ENCODE results near the gene EXD3. TPM values are rescaled to one million over a fixed set of nuclear protein-coding genes. Genes with fewer than 3 reads are reported as not detected.
"Not testable (repeated sequence)": the region's sequence is repeated elsewhere in the genome, so short reads cannot be mapped to it uniquely, and the experiment has no call there.

The EXD3 gene
- total RNA-seq, 1 donor: 28.3 TPM

DNA sequence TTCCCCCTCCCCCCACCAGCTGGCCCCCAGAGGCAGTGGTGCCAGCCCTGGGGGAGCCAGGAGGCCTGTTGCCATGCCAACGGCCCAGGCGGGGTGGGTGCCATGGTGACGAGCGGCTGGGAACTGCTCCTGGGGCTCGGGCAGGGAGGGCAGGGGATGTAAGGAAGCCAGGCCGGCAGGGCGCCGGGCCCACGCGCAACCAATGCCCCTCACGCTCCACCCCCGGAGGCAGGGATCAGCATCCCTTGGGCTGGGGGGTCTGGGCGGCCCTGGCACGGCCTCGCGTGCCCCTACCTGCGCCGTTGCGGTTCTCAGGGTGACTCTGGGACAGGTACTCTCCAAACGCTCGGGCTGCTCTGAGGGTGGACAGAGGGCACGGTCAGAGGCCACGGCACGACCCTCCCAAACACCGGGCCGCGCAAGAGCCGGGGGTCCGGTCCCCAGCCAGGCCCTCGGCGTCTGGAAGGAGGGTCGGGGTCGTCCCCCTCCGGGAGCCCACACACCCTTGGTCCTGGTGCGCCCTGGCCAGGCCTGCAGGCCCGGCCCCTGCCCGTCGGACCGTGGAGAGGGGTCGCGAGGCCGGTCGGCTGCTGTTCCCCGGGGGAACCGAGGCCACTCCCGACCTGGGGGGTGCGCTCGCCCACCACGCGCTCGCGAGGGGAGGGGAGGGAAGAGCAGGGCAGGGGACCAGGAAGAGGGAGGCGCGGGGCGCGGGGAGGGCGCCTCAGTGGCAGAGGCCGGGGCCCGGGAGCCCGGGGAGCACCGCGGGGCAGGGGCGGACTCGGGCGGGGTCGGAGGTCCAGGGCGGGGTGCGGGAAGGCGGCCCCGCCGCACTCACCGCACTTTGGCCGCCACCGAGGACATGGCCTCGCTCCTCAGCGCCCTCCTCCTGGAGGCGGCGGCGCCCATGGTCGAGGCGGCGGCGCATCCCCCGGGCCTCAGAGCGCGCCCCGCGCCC is 35.5 kb upstream of the EXD3 start:
- peak in 1 of 3 donors; percentile 38 for DNase-seq (ENCODE audit: low read depth in 2 of 3, low spot score in 2 of 3)

DNA sequence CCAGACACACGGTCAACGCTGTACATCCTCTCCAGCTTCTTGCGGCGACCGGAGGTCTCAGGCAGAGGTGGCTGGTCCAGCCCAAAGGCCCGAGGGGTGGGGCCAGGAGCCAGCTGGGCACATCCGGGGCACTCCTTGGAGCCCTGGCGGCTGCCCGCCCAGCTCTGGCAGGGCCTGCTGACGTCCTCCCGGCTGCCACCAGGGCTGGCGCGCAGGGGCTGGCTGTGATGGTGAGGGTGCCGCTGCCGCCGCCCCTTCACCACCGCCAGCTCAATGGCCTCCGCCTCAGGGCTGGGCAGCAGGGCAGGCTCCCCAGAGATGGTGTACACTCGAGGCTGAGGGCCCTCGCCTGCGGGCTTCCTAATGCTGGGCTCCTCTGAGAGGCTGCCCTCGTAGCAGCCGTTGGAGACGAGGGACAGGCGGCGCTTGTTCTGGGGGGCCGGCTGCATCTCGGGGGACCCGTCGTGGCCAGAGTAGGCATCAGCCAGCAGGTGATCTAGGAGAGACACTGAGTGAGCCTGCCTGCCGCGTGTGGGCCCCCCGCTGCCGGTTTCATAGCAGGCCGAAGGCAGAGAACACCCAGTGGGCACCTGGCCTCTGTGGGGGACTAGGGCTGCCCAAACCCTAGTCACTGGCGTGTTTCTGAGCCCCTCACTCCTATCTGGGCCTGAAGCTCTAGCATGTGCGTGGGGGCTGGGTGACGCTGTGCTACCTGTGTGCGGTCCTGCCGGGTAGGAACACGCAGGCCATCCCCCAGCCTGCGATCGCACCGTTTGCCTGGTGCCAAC is 34.6 kb upstream of the EXD3 start:
- no peak for DNase-seq (ENCODE audit: low read depth in 2 of 3, low spot score in 2 of 3)

DNA sequence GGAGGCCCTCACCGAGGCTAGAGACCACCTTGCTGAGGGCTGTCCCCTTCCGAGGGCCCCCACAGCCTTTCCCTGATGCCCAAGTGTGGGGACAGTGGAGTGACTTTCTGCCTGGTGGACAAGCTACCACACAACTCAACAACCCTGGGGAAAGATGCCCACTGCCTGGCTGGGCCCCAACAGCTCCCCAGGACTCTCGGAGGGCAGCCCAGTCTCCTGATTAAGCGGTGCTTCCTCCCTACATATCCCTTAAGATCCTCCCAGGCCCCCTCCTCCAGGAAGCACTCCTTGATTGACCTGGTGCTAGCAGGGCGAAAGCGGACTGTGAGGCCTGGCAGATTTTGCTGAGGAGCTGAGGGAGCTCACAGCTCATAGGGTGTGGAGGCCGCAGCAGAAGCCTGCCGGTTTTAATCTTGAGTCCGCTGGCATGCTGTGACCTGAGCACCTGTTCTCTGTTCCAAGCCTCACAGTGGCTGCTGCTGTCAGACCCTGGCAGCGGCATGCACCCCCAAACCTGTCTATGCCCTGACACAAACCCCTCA is 34.0 kb upstream of the EXD3 start:
- no peak for DNase-seq (ENCODE audit: low read depth in 2 of 3, low spot score in 2 of 3)

DNA sequence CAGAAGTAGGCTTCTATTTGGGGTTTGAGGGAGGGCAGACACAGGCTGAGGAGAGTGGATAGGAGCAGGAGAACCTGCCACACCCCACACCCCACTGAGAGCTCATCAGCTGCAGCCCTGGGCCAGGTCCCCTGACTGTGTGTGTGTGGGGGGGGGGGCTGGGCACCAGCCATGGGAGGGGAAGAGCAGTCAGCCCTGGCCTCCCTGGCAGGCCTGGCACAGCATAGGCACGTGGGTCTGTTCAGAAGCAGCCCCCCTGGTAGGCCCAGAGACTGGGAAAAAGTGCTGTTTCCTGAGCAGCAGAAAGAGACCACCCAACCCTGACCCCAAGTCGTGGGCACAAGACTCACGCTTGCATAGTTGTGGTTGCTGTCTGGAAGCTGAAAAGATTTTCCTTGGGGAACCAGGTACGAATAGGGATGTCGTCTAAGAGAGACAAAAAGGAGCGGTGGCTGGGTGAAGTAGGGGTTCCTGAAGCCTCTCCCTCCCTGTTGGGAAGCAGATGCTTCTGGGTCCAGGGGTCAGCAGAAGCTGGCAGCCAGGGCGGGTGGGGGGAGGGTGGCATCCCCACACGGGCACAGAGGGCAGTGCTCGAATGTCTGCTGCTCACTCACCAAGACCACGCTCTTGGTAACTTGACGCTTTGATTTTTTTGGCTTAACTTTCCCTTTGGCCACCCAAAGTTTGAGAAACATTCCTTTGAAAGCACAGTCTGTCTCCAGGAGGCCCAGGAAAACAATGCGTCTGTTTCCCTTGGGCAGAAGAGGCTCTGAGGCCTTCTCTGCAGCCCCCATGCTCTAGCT is 33.3 kb upstream of the EXD3 start:
- DNase-seq (ENCODE audit: low read depth in 2 of 3, low spot score in 2 of 3): no peak

DNA sequence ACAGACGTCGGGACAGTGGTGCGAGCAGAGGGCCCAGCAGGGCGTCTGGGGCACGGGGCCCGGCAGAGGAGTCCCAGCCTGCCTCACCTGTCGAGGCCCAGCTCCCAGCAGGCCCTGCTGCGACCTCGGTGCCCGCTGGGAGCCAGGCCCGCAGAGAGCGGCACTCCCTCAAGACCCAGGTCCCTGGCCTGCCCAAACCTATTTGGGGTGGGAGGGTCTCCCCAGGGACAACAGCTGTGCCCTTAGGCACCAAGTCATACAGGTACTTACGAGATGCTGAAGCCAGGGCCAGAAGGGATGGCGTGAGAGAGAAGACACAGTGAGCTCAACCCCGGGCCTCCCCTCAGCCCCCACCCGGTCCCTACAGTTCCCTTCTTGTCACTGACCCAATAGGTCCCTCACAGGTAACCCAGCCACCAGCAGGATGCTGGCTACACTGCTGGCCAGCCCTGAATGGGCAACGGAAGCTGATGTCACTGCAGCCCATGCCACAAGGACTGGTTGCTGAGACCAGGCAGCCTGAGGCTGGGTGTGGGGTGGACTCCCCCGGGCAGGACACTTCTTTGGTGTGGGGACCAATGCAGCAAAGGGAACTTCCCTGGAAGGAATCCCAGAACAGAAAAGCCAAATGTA is 32.5 kb upstream of the EXD3 start:
- DNase-seq (ENCODE audit: low read depth in 2 of 3, low spot score in 2 of 3): no peak

DNA sequence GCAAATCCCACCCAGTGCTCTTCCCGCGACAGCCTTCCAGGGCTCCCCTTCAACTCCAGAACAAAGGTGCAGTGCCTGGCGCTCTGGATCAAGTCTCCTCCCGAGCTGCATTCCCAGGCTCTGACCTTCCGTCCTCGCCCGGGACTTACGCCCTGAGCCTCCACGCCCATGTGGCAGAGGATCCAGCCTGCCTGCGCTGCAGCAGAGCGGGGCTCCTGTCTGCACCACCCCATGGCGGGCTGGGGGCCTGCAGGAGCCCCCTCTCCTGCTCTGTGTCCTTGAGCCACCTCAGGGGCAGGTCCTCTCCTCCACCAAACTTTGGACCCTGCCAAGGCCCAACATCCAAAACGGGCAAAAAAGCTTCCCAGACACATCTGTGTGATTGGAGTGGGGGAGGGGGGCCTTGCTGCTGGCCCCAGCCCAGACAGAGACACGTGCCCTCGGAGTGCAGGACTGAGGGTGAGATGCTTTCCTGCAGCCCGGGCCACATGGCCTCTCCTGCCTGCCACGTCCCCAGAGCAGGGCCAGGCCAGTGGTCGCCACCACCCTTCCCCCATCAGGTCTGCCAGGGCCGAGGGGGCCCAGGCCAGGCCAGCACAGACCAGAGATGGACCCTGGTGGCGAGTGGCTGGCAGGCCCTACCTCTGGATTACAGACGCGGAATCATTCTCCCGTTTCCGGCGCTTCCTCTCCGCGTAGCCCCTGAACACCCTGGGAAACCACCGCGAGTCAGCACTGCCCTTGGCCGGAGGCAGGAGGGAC is 31.8 kb upstream of the EXD3 start:
- DNase-seq (ENCODE audit: low read depth in 2 of 3, low spot score in 2 of 3): peak in 1 of 3 donors; percentile 27

DNA sequence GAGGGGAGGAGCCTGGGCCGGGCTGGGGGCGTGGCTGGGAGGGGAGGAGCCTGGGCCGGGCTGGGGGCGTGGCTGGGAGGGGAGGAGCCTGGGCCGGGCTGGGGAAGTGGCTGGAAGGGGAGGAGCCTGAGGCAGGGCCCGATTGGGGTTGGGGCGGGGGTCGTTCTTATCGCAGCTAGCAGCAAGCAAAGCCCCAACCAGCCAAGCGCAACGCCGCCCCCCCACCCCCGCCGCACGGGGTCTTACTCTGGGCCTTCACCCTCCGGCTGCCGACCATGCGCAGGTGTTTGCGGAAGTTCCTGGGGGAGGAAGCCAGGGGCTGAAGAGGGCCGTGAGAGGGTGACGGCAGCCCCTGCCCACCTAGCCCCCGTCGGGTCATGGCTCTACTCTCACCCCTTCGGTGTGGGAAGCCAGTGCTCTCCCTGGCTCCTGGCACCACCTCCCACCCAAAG is 31.2 kb upstream of the EXD3 start:
- peak in 2 of 3 donors; percentile 68 to 73 for DNase-seq (ENCODE audit: low read depth in 2 of 3, low spot score in 2 of 3)

DNA sequence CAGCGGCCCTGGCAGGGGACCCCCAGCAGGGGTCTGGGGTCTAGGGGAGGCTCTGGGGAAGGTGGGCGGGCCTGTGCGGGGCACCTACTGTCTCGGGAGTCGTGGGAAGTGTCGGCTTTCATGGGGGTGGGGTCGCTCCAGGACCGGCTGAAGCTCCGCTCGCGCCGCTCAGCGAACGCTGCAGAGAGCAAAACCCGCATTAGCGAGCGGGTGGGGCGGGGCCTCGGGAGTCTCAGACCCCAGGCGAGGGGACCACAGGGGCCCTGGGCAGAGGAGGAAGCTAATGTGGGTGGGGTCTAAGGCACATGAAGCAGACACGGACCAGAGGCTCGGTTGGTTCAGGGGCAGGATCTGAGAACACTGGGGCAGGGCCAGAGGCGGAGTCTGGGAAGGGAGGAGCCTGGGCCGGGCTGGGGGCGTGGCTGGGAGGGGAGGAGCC is 30.7 kb upstream of the EXD3 start:
- DNase-seq (ENCODE audit: low read depth in 2 of 3, low spot score in 2 of 3): peak in 2 of 3 donors; percentile 90 to 91

DNA sequence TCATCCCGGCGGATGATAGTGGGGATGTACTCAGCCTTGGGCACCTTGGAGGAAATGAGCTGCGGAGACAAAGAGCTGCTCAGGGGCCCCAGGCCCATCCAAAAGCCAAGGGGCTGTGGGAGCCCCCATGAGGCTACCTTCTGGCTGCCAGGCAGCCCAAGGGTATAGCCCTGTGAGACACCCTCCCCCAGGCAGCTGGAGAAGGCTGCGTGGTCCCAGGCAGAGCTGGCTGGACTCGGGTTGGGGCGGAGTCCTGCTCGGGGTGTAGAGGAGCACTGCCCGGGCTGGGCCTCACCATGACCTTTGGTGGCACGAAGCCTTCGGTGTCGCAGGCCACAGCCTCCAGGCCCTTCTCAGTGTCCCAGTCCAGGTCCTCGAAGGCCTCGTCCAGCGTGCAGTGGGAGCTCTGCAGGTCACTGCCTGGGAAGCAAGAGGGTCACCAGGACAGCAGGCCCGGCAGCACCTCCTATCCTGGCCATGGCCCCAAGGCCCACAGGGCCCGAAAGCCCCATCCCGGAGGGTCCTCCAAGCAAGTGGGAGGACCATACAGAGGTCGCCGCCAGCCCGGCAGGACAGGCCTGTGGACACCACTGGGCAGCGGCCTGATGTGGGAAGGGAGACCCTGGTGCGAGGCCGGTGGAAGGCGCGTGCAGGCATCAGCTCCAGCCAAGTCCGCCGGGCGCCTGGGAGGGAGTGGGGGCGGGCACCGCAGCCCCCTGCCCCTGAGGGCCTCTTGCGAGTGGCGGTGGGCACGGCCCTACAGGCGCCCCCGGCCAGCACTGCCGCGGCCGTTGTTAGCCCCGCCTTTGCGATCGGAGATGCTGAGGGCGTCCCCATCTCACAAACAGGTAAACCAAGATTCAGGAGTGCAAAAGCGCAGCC is 30.0 kb upstream of the EXD3 start:
- no peak for DNase-seq (ENCODE audit: low read depth in 2 of 3, low spot score in 2 of 3)

DNA sequence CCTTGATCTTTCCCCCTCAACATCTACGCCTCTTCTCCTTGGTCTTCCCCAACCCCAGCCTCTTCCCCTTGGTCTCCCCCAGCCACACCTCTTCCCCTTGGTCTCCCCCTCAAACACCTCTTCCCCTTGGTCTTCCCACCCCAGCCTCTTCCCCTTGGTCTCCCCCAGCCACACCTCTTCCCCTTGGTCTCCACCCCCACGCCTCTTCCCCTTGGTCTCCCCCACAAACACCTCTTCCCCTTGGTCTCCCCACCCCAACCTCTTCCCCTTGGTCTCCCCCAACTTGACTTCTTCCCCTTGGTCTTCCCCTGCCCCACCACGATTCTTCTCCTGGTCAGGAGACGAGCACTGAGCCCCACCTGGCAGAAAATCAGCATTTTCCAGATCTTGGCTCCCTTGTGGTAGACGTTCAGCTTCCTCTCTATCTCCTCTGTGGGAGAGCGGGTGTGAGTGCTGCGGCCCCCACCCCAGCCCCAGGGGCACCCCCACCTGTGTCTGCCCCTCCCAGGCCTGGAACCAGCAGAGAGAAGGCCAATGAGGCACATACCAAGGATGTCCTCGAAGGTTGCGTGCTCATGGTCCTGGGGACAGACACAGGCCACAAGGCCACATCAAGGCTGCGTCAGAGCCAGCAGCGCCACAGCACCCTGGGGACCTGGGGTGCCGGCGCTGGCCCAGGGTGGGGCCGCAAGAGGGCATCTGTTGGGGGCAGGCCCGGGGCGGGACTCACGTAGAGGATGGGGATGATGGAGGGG is 29.2 kb upstream of the EXD3 start:
- DNase-seq (ENCODE audit: low read depth in 2 of 3, low spot score in 2 of 3): peak in 1 of 3 donors; percentile 28

DNA sequence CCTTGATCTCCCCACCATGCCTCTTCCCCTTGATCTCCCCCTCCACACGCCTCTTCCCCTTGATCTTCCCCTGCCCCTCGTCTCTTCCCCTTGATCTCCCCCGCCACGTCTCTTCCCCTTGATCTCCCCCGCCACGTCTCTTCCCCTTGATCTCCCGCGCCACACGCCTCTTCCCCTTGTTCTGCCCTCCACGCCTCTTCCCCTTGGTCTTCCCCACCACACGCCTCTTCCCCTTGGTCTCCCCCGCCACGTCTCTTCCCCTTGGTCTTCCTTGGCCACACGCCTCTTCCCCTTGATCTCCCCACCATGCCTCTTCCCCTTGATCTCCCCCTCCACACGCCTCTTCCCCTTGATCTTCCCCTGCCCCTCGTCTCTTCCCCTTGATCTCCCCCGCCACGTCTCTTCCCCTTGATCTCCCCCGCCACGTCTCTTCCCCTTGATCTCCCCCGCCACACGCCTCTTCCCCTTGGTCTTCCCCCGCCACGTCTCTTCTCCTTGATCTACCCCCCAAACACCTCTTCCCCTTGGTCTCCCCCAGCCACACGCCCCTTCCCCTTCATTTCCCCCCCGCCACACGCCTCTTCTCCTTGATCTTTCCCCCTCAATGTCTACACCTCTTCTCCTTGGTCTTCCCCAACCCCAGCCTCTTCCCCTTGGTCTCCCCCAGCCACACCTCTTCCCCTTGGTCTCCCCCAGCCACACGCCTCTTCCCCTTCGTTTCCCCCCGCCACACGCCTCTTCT is 28.5 kb upstream of the EXD3 start:
- DNase-seq (ENCODE audit: low read depth in 2 of 3, low spot score in 2 of 3): not testable (repeated sequence)

DNA sequence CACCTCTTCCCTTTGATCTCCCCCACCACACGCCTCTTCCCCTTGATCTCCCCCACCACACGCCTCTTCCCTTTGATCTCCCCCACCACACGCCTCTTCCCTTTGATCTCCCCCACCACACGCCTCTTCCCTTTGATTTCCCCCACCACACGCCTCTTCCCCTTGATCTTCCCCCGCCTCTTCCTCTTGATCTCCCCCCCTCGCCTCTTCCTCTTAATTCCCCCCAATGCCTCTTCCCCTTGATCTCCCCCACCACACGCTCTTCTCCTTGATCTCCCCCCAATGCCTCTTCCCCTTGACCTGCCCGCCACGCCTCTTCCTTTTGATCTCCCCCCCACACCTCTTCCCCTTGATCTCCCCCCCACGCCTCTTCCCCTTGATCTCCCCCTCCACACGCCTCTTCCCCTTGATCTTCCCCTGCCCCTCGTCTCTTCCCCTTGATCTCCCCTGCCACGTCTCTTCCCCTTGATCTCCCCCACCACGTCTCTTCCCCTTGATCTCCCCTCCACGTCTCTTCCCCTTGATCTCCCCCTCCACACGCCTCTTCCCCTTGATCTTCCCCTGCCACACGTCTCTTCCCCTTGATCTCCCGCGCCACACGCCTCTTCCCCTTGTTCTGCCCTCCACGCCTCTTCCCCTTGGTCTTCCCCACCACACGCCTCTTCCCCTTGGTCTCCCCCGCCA is 27.7 kb upstream of the EXD3 start:
- not testable (repeated sequence) for DNase-seq (ENCODE audit: low read depth in 2 of 3, low spot score in 2 of 3)

DNA sequence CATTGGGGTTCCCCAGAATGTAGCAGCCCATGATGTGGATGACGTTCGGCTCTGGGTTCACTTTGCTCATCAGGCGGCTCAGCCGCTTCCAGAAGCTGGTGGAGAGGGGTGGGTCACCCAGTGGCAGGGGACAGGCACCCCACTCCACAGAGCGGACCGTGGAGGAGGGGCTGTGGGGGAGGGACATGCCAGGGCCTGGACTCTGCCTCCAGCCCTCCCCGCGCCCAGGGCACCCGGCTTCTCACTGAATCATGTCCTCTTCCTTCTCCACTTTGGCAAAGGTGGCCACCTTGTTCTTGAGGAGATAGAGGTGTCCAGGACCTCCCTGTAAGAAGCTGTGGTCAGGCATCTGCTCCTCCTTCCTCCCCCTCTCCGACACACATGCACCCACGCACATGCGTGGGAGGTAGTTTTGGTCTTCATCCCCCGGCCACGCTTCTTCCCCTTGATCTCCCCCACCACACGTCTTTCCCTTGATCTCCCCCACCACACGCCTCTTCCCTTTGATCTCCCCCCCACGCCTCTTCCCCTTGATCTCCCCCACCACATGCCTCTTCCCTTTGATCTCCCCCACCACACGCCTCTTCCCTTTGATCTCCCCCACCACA is 27.1 kb upstream of the EXD3 start:
- no peak for DNase-seq (ENCODE audit: low read depth in 2 of 3, low spot score in 2 of 3)

DNA sequence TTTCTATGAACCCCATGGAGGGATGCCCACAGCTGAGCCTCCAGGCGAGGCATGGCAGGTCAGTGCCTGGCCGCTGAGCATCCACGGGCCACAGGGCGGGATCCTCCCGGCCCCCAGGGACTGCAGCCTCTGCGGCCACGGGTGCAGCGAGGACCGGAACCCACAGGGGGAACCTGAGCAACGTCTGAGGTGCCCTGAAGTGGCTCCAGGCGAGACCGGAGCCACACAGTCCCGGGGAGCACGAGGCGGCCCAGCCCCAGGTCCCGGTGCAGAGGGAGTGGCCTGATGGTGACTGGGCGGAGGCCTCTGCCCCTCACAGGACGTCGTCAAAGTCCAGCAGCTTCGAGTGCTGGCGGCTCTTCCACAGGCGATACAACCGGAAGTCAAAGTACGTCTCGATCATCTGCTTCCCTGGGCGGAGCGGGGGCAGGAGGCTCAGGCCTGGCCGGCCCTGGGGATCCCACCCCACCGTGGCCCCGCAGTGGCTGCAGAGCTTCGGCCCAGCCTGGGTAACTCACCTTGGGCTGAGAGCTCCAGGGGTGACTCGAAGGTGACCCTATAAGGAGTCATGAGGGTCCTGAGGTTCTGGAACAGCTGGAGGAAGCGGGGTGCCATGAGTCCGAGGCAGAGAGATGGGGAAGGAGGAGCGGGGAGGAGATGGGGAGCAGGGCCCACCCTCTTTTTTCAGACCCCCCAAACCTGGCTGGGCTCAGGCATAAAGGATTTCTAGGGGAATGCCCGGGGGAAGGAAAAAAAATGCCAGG is 26.3 kb upstream of the EXD3 start:
- DNase-seq (ENCODE audit: low read depth in 2 of 3, low spot score in 2 of 3): no peak

DNA sequence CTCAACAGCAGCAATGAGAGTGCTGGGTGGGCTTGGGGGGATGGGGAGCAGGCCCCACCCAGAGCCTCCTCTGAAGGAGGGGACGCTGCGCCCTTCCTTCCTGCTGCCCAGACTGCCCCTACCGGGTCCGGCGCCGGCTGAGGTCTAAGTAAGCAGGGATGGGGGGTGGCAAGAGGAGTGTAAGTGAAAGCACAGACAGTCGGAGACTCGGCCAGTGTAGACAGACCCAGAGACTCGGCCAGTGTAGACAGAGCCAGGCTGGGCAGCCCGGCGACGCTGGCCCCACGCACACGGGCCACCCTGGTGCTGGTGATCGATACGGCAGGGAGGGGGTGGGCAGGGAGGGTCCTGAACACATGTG is 25.6 kb upstream of the EXD3 start:
- no peak for DNase-seq (ENCODE audit: low read depth in 2 of 3, low spot score in 2 of 3)
